Measurements from ENCODE around the gene DGKE. TPM values are rescaled to one million over a fixed set of nuclear protein-coding genes. Genes with fewer than 3 reads are reported as not detected.

DGKE gene
- polyA plus RNA-seq, 12 donors: 3.2 to 16.0 (median 6.6) TPM; not detected in 1

- no peak for DNase-seq
These were observed 53.9 kb downstream of the DGKE start for GRCh38 chr17:56887552-56888467.

GRCh38 chr17:56890390-56890789 is 56.4 kb downstream of the DGKE start:
- no peak for DNase-seq

GRCh38 chr17:56890906-56891674 is 57.1 kb downstream of the DGKE start:
- no peak for DNase-seq

GRCh38 chr17:56891751-56892150 is 57.8 kb downstream of the DGKE start:
- no peak for DNase-seq

GRCh38 chr17:56892333-56892732 is 58.4 kb downstream of the DGKE start:
- no peak for DNase-seq

- no peak for DNase-seq
These were observed 59.6 kb downstream of the DGKE start for GRCh38 chr17:56893503-56893902.

- DNase-seq: no peak
These were observed 61.0 kb downstream of the DGKE start for GRCh38 chr17:56894859-56895455.

- no peak for DNase-seq
These were observed 62.4 kb downstream of the DGKE start for GRCh38 chr17:56896217-56896967.

GRCh38 chr17:56896968-56897359 is 63.0 kb downstream of the DGKE start:
- no peak for DNase-seq

- DNase-seq: no peak
These were observed 63.9 kb downstream of the DGKE start for GRCh38 chr17:56897646-56898424.

- DNase-seq: no peak
These were observed 64.9 kb downstream of the DGKE start for GRCh38 chr17:56898874-56899273.

- no peak for DNase-seq
These were observed 65.5 kb downstream of the DGKE start for GRCh38 chr17:56899403-56899802.

- no peak for DNase-seq
These were observed 68.4 kb downstream of the DGKE start for GRCh38 chr17:56902348-56902747.

GRCh38 chr17:56903560-56903959 is 69.6 kb downstream of the DGKE start:
- DNase-seq: no peak

- DNase-seq: no peak
These were observed 74.1 kb downstream of the DGKE start for GRCh38 chr17:56908001-56908542.

GRCh38 chr17:56909742-56910508 is 76.0 kb downstream of the DGKE start:
- no peak for DNase-seq

- DNase-seq: no peak
These were observed 76.7 kb downstream of the DGKE start for GRCh38 chr17:56910509-56911235.

GRCh38 chr17:56912105-56912999 is 78.4 kb downstream of the DGKE start:
- DNase-seq: no peak
